ENCODE results near the gene LRRC47.

LRRC47 gene

GRCh38 chr1:3746389-3746829 is 49.9 kb downstream of the LRRC47 start:
- Histone ChIP-seq H3K4me2 (ENCODE audit: low read length) (peak overlapping the region; percentile 95), H3K36me3 (ENCODE audit: control insufficient read depth in 1 of 2, insufficient read depth in 2 of 2, low read length in 2 of 2) (peaks cover 18 to 19% of the 10 kb centered on the region in 2 experiments), H3K27ac (ENCODE audit: low read depth, low read length) (no peak overlapping the region), H3K4ac (ENCODE audit: low read depth, low read length) (no peak overlapping the region), H3K23ac (ENCODE audit: low read length) (no peak overlapping the region), H3K14ac (ENCODE audit: low read length) (no peak overlapping the region), H2BK120ac (ENCODE audit: insufficient read depth, low read length, poor library complexity) (no peak overlapping the region), H2BK5ac (ENCODE audit: low read depth, low read length, poor library complexity) (no peak overlapping the region), H3K18ac (ENCODE audit: low read length) (no peak overlapping the region), H3K9ac (ENCODE audit: low read length) (peak overlapping the region; percentile 82), H4K12ac (ENCODE audit: low read depth, low read length) (no peak overlapping the region), H4K91ac (ENCODE audit: low read depth, low read length) (no peak overlapping the region), H3K4me3 (ENCODE audit: low read depth, low read length) (peak overlapping the region; percentile 80), H2AK5ac (ENCODE audit: low read length) (no peak overlapping the region), H3K4me1 (ENCODE audit: control insufficient read depth in 1 of 2, insufficient read depth in 2 of 2, low read length in 2 of 2) (peaks cover 3 to 9% of the 10 kb centered on the region in 2 experiments), H4K8ac (ENCODE audit: low read depth, low read length) (peak overlapping the region; percentile 62), H2AFZ (ENCODE audit: insufficient read depth, low read length, poor library complexity) (peak overlapping the region; percentile 88), H3K27me3 (ENCODE audit: insufficient read depth, low read length) (no peaks in the 10 kb centered on the region), H3K9me3 (ENCODE audit: insufficient read depth, low read depth, low read length) (peaks cover 5% of the 10 kb centered on the region), H2BK12ac (ENCODE audit: low read length) (no peak overlapping the region), H3K79me2 (ENCODE audit: control insufficient read depth, insufficient read depth, low read length, poor library complexity) (peaks cover 3% of the 10 kb centered on the region), H3K79me1 (ENCODE audit: low read length) (no peaks in the 10 kb centered on the region)
- WGBS (ENCODE audit: extremely low coverage, insufficient coverage, insufficient read length) = no CpG with 5 or more reads among the region's 35 CpGs
- no peak for DNase-seq

GRCh38 chr1:3745590-3746381 is 50.5 kb downstream of the LRRC47 start:
- no peak overlapping the region for H3K27ac ChIP-seq (ENCODE audit: low read depth, low read length)
- H4K8ac ChIP-seq (ENCODE audit: low read depth, low read length) = no peak overlapping the region
- no peak overlapping the region for H2AK5ac ChIP-seq (ENCODE audit: low read length)
- H3K79me1 ChIP-seq (ENCODE audit: low read length) = no peaks in the 10 kb centered on the region
- H2BK12ac ChIP-seq (ENCODE audit: low read length) = no peak overlapping the region
- no peaks in the 10 kb centered on the region for H3K27me3 ChIP-seq (ENCODE audit: insufficient read depth, low read length)
- no peak overlapping the region for H4K91ac ChIP-seq (ENCODE audit: low read depth, low read length)
- no peak overlapping the region for H3K4ac ChIP-seq (ENCODE audit: low read depth, low read length)
- DNase-seq = no peak
- peaks cover 3 to 9% of the 10 kb centered on the region in 2 experiments for H3K4me1 ChIP-seq (ENCODE audit: control insufficient read depth in 1 of 2, insufficient read depth in 2 of 2, low read length in 2 of 2)
- H3K9me3 ChIP-seq (ENCODE audit: insufficient read depth, low read depth, low read length) = peaks cover 5% of the 10 kb centered on the region
- H2AFZ ChIP-seq (ENCODE audit: insufficient read depth, low read length, poor library complexity) = no peak overlapping the region
- no peak overlapping the region for H3K9ac ChIP-seq (ENCODE audit: low read length)
- no peak overlapping the region for H3K14ac ChIP-seq (ENCODE audit: low read length)
- H2BK120ac ChIP-seq (ENCODE audit: insufficient read depth, low read length, poor library complexity) = no peak overlapping the region
- peaks cover 3% of the 10 kb centered on the region for H3K79me2 ChIP-seq (ENCODE audit: control insufficient read depth, insufficient read depth, low read length, poor library complexity)
- H3K23ac ChIP-seq (ENCODE audit: low read length) = no peak overlapping the region
- no CpG with 5 or more reads among the region's 25 CpGs for WGBS (ENCODE audit: extremely low coverage, insufficient coverage, insufficient read length)
- H3K4me3 ChIP-seq (ENCODE audit: low read depth, low read length) = no peak overlapping the region
- H3K36me3 ChIP-seq (ENCODE audit: control insufficient read depth in 1 of 2, insufficient read depth in 2 of 2, low read length in 2 of 2) = peaks cover 18 to 19% of the 10 kb centered on the region in 2 experiments
- H3K18ac ChIP-seq (ENCODE audit: low read length) = no peak overlapping the region
- H3K4me2 ChIP-seq (ENCODE audit: low read length) = peak overlapping the region; percentile 95
- no peak overlapping the region for H4K12ac ChIP-seq (ENCODE audit: low read depth, low read length)
- no peak overlapping the region for H2BK5ac ChIP-seq (ENCODE audit: low read depth, low read length, poor library complexity)

DNA sequence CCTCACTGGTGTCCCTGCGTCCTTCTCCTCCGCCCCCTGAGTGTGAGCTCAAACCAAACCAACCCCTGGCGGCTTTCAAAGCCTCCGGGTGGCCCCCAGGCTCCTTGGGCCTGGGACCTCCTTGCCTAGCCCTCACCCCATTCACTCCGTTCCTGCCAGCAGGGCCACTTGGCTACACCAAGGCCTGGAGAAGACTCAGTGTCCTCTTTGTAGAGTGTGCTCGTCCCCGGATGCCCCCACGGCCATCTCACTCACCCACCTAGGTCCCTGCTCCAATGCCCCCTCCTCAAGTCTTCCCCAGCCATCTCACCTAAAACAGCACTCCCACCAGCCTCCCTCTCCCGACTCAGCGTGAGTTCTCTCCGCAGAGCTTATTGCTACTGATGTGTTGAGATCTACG is 51.2 kb downstream of the LRRC47 start:
- Histone ChIP-seq H3K23ac (ENCODE audit: low read length) (no peak overlapping the region), H3K9me3 (ENCODE audit: insufficient read depth, low read depth, low read length) (peaks cover 5% of the 10 kb centered on the region), H2BK12ac (ENCODE audit: low read length) (no peak overlapping the region), H3K18ac (ENCODE audit: low read length) (no peak overlapping the region), H3K79me2 (ENCODE audit: control insufficient read depth, insufficient read depth, low read length, poor library complexity) (peaks cover 3% of the 10 kb centered on the region), H3K27me3 (ENCODE audit: insufficient read depth, low read length) (no peaks in the 10 kb centered on the region), H3K4me3 (ENCODE audit: low read depth, low read length) (no peak overlapping the region), H3K79me1 (ENCODE audit: low read length) (no peaks in the 10 kb centered on the region), H4K12ac (ENCODE audit: low read depth, low read length) (no peak overlapping the region), H2AK5ac (ENCODE audit: low read length) (no peak overlapping the region), H4K91ac (ENCODE audit: low read depth, low read length) (no peak overlapping the region), H3K4me1 (ENCODE audit: control insufficient read depth in 1 of 2, insufficient read depth in 2 of 2, low read length in 2 of 2) (peaks cover 3 to 9% of the 10 kb centered on the region in 2 experiments), H3K36me3 (ENCODE audit: control insufficient read depth in 1 of 2, insufficient read depth in 2 of 2, low read length in 2 of 2) (peaks cover 19 to 20% of the 10 kb centered on the region in 2 experiments), H2BK5ac (ENCODE audit: low read depth, low read length, poor library complexity) (no peak overlapping the region), H3K27ac (ENCODE audit: low read depth, low read length) (no peak overlapping the region), H2BK120ac (ENCODE audit: insufficient read depth, low read length, poor library complexity) (no peak overlapping the region), H3K4ac (ENCODE audit: low read depth, low read length) (no peak overlapping the region), H4K8ac (ENCODE audit: low read depth, low read length) (no peak overlapping the region), H3K9ac (ENCODE audit: low read length) (no peak overlapping the region), H3K14ac (ENCODE audit: low read length) (no peak overlapping the region), H3K4me2 (ENCODE audit: low read length) (no peak overlapping the region), H2AFZ (ENCODE audit: insufficient read depth, low read length, poor library complexity) (no peak overlapping the region)
- WGBS (ENCODE audit: extremely low coverage, insufficient coverage, insufficient read length) = no CpG with 5 or more reads among the region's 12 CpGs
- no peak for DNase-seq

- Histone ChIP-seq H2BK120ac (ENCODE audit: insufficient read depth, low read length, poor library complexity) (no peak overlapping the region), H2AFZ (ENCODE audit: insufficient read depth, low read length, poor library complexity) (no peak overlapping the region), H3K18ac (ENCODE audit: low read length) (no peak overlapping the region), H3K23ac (ENCODE audit: low read length) (no peak overlapping the region), H3K79me1 (ENCODE audit: low read length) (no peaks in the 10 kb centered on the region), H3K4me3 (ENCODE audit: low read depth, low read length) (no peak overlapping the region), H2BK12ac (ENCODE audit: low read length) (no peak overlapping the region), H3K9me3 (ENCODE audit: insufficient read depth, low read depth, low read length) (peaks cover 5% of the 10 kb centered on the region), H3K9ac (ENCODE audit: low read length) (no peak overlapping the region), H4K8ac (ENCODE audit: low read depth, low read length) (no peak overlapping the region), H3K27me3 (ENCODE audit: insufficient read depth, low read length) (no peaks in the 10 kb centered on the region), H4K91ac (ENCODE audit: low read depth, low read length) (no peak overlapping the region), H3K36me3 (ENCODE audit: control insufficient read depth in 1 of 2, insufficient read depth in 2 of 2, low read length in 2 of 2) (peaks cover 23 to 24% of the 10 kb centered on the region in 2 experiments), H3K4me2 (ENCODE audit: low read length) (no peak overlapping the region), H3K79me2 (ENCODE audit: control insufficient read depth, insufficient read depth, low read length, poor library complexity) (peaks cover 3% of the 10 kb centered on the region), H3K14ac (ENCODE audit: low read length) (no peak overlapping the region), H2AK5ac (ENCODE audit: low read length) (no peak overlapping the region), H4K12ac (ENCODE audit: low read depth, low read length) (no peak overlapping the region), H3K4ac (ENCODE audit: low read depth, low read length) (no peak overlapping the region), H3K27ac (ENCODE audit: low read depth, low read length) (no peak overlapping the region), H2BK5ac (ENCODE audit: low read depth, low read length, poor library complexity) (no peak overlapping the region), H3K4me1 (ENCODE audit: control insufficient read depth in 1 of 2, insufficient read depth in 2 of 2, low read length in 2 of 2) (peaks cover 3 to 9% of the 10 kb centered on the region in 2 experiments)
- DNase-seq = no peak
- WGBS (ENCODE audit: extremely low coverage, insufficient coverage, insufficient read length) = no CpG with 5 or more reads among the region's 10 CpGs
Measured at GRCh38 chr1:3744646-3745045, 51.7 kb downstream of the LRRC47 start.

Data from trophoblast cell (in vitro differentiated cells and primary cell).